Neutrophil (primary cell): ENCODE results near the gene TRIM28.

Source experiments
- H3K27ac ChIP-seq: fragments of 200-600 bp; sonication (generic); 2 replicates; pipeline ENCODE4 v1.5.1; 2016; ENCODE audit warnings: mild to moderate bottlenecking, moderate library complexity
- H3K27me3 ChIP-seq: fragments of 200-600 bp; sonication (generic); 2 replicates; pipeline ENCODE4 v1.6.0; 2016; ENCODE audit warnings: mild to moderate bottlenecking
- H3K36me3 ChIP-seq: fragments of 200-600 bp; sonication (generic); 2 replicates; pipeline ENCODE4 v1.5.1; 2017
- H3K4me1 ChIP-seq, 2 experiments: fragments of 200-600 bp in 1 of 2; sonication (generic) in 1 of 2; 1 replicate in 1 of 2; 2 replicates in 1 of 2; pipeline versions ENCODE4 v1.5.1 to v1.6.1; 2013 to 2016; ENCODE audit warnings: low read depth in 1 of 2, low read length in 1 of 2, mild to moderate bottlenecking in 1 of 2, moderate library complexity in 1 of 2; ENCODE audit not compliant: control insufficient read depth in 1 of 2, insufficient read depth in 1 of 2
- H3K4me3 ChIP-seq, 2 experiments: fragments of 200-600 bp in 1 of 2; sonication (generic) in 1 of 2; 1 replicate in 1 of 2; 2 replicates in 1 of 2; pipeline ENCODE4 v1.5.1; 2013 to 2016; ENCODE audit warnings: low read depth in 1 of 2, low read length in 1 of 2, mild to moderate bottlenecking in 1 of 2, moderate library complexity in 1 of 2
- H3K9me3 ChIP-seq: fragments of 200-600 bp; sonication (generic); 2 replicates; pipeline ENCODE4 v1.5.1; 2016
- CTCF ChIP-seq: fragments of 200-600 bp; sonication (generic); IDR thresholded peaks from 2 replicates; pipeline ENCODE4 v1.5.1; 2016; ENCODE audit warnings: antibody characterized with exemption

TRIM28 gene

GRCh38 chr19:58570770-58571574 is 27.1 kb downstream of the TRIM28 start:
- Histone ChIP-seq H3K4me1 (peaks cover 43 to 44% of the 10 kb centered on the region in 2 experiments), H3K9me3 (no peaks in the 10 kb centered on the region)
- no peak for TF ChIP-seq CTCF

DNA sequence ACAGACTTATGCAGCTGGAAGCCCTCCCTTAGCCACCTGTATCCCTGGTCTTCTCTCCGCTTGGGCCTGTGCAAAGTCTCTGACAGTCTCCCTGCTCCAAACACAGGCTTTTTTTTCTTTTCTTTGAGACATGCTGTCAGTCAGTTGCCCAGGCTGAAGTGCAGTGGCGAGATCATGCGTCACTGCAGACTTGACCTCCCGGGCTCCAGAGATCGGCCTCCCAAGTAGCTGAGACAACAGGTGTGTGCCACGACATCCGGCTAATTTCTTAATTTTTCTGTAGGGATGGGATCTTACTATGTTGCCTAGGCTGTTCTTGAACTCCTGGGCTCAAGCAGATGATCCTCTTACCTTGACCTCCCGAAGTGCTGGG is 27.7 kb downstream of the TRIM28 start:
- peaks cover 23% of the 10 kb centered on the region for H3K36me3 ChIP-seq
- peaks cover 45 to 46% of the 10 kb centered on the region in 2 experiments for H3K4me1 ChIP-seq
- TF ChIP-seq CTCF = no peak
- H3K27me3 ChIP-seq = no peaks in the 10 kb centered on the region
- H3K9me3 ChIP-seq = no peaks in the 10 kb centered on the region
- H3K27ac ChIP-seq = peak overlapping the region; percentile 98
- peak overlapping the region in 1 of 2 experiments; percentile 80 for H3K4me3 ChIP-seq

More at GRCh38 chr19:58570770-58571574, 27.1 kb downstream of the TRIM28 start:
- peak overlapping the region; percentile 98 for H3K27ac ChIP-seq
- no peaks in the 10 kb centered on the region for H3K27me3 ChIP-seq
- H3K4me3 ChIP-seq = no peak overlapping the region
- H3K36me3 ChIP-seq = peaks cover 28% of the 10 kb centered on the region

DNA sequence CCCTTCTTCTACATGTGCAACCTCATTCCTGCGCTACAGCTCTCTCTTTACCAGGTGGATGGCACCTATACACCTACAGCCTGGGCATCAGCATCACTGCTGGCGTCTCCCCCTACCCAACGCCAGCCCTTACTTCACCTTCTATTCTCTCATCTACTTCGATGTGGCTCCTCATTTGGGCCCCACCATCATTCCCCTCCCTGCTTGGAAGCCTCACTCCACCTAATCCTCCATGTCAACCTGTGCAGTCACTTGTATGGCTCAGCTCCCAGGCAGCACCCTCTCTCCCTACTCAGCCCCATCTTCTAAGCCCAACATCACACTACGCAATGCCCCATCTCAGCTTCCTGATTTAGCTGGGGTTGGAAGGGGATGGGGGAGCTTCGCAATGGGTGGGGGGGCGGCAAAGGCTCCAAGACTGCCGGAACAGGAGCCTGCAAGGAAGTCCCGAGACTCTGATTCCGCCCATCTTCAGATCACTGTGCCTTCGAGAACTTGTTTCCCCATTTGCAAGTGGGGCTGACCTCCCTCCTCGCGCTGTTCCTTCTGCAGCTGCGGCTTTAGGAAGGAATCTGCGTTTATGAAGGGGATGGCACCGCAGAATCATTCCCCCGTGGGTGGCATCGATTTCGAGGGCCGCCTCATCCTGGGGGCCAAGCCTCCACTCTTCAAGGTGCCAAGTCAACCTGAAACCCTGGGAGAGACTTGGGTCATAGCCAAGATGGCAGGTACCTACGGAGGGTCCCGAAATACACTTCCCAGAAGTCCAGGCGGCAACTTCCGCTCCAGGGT is 28.4 kb downstream of the TRIM28 start:
- Histone ChIP-seq H3K27me3 (no peaks in the 10 kb centered on the region), H3K4me1 (peaks cover 45 to 46% of the 10 kb centered on the region in 2 experiments), H3K9me3 (no peaks in the 10 kb centered on the region), H3K27ac (peak overlapping the region; percentile 98), H3K4me3 (peak overlapping the region; percentile 80 to 90), H3K36me3 (peaks cover 17% of the 10 kb centered on the region)
- TF ChIP-seq CTCF = no peak

- H3K4me1 ChIP-seq = peaks cover 45 to 46% of the 10 kb centered on the region in 2 experiments
- peaks cover 14% of the 10 kb centered on the region for H3K36me3 ChIP-seq
- peak within 1 kb of the TSS; percentile 98 for H3K27ac ChIP-seq
- H3K9me3 ChIP-seq = no peaks in the 10 kb centered on the region
- H3K27me3 ChIP-seq = no peaks in the 10 kb centered on the region
- H3K4me3 ChIP-seq = peak within 1 kb of the TSS; percentile 80 to 90
- peak; percentile 53 for TF ChIP-seq CTCF
These were observed 29.2 kb downstream of the TRIM28 start, which contains the start of gene MZF1 for GRCh38 chr19:58572818-58573657. Gene MZF1, minus strand, starts transcription at chr19:58573335. Its CDS starts 1,946 bp downstream, at chr19:58571389.

DNA sequence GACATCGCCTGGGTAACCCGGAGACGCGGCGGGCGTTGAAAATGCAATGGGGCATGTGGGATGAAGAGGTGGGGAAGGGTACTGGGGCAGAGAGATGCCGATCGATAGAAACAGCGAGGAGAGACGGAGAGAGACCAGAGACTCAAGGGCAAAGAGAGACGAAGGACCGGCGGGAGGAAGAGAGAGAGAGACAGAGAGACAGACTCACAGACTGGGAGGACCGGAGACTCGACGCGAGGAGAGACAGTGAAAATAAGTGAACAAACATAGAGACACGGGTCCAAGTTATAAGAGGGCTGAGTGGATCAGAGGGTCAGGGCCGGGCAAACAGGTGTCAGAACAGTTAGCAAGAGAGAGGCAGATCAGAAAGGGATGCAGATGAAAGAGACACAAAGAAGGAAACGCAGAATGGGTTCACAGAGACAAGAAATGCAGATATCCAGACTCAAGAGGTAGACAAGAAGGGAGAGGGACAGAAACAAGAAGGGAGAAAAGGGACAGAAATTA is 29.8 kb downstream of the TRIM28 start:
- peaks cover 45 to 46% of the 10 kb centered on the region in 2 experiments for H3K4me1 ChIP-seq
- H3K27me3 ChIP-seq = no peaks in the 10 kb centered on the region
- H3K4me3 ChIP-seq = peak overlapping the region; percentile 80 to 90
- TF ChIP-seq CTCF = no peak
- peak overlapping the region; percentile 98 for H3K27ac ChIP-seq
- H3K9me3 ChIP-seq = no peaks in the 10 kb centered on the region
- H3K36me3 ChIP-seq = peaks cover 13% of the 10 kb centered on the region
